K562 (cell line): Measurements from ENCODE around the gene CFAP73. TPM values are rescaled to one million over a fixed set of nuclear protein-coding genes. Genes with fewer than 3 reads are reported as not detected.

Experiments used
- ATAC-seq: fragments of 200-7000 bp; cut with Tn5 transposase; 3 replicates; pipeline ENCODE4 v1.9.1; 2020; ENCODE audit warnings: moderate library complexity
- BruUV-seq: library from RNA; stranded (reverse); fragments of 400-500 nt; replicated peaks from 2 replicates; lab custom pipeline; 2021; lab: Mats Ljungman, UMichigan
- CTCF ChIA-PET: fragments of 300-600 bp; formaldehyde crosslinking; extraction: SDS; loops from one replicate; lab custom pipeline; 2021; ENCODE audit warnings: low intra/inter-chr PET ratio; lab: Yijun Ruan, JAX
- POLR2A ChIA-PET: fragments of 300-600, 350-650 bp; sonication (Branson Sonifier 250); formaldehyde crosslinking; extraction: SDS; loops from one replicate; lab custom pipeline; 2021; ENCODE audit warnings: antibody characterized with exemption, inconsistent platforms; lab: Yijun Ruan, JAX
- DNase-seq, 4 experiments: peaks; one replicate each; pipeline versions ENCODE4 v3.0.0 to v3.0.0-alpha.2; 2011 to 2018; ENCODE audit warnings: low spot score in 3 of 4, mixed read lengths in 3 of 4; ENCODE audit errors: extremely low read depth in 1 of 4
- FAIRE-seq: peaks from 2 replicates; lab custom pipeline; 2011; peaks lifted over from hg19 to GRCh38; lab: Jason Lieb, UNC
- H2AFZ ChIP-seq: 2 replicates; pipeline ENCODE4 v1.6.0; 2011; ENCODE audit warnings: low read depth, low read length, control low read depth, inconsistent platforms
- H3K27ac ChIP-seq: fragments of 200-600 bp; 3 replicates; pipeline ENCODE4 v1.8.0; 2011; ENCODE audit warnings: low read depth, mild to moderate bottlenecking, control low read depth, inconsistent platforms, low read length, moderate library complexity, mixed read lengths; ENCODE audit errors: extremely low read depth
- H3K27me3 ChIP-seq, 2 experiments: fragments of 300-600 bp in 1 of 2; 2 replicates in 1 of 2; 3 replicates in 1 of 2; pipeline versions ENCODE4 v1.6.0 to v1.8.0; 2011; ENCODE audit warnings: inconsistent platforms in 2 of 2, low read length in 2 of 2, mild to moderate bottlenecking in 1 of 2, mixed read lengths in 1 of 2, moderate library complexity in 1 of 2; ENCODE audit not compliant: control insufficient read depth in 2 of 2, insufficient read depth in 2 of 2
- H3K36me3 ChIP-seq: fragments of 300-600 bp; 3 replicates; pipeline ENCODE4 v1.8.0; 2011; ENCODE audit warnings: mild to moderate bottlenecking, low read length, inconsistent platforms; ENCODE audit not compliant: control insufficient read depth, insufficient read depth
- H3K4me1 ChIP-seq, 2 experiments: fragments of 200-600 bp in 1 of 2; replicated peaks in 1 of 2; 2 replicates in 1 of 2; 3 replicates in 1 of 2; pipeline versions ENCODE4 v1.5.1 to v1.8.0; 2011; ENCODE audit warnings: inconsistent platforms in 2 of 2, low read length in 2 of 2, mild to moderate bottlenecking in 1 of 2, mixed read lengths in 1 of 2, moderate library complexity in 1 of 2; ENCODE audit not compliant: control insufficient read depth in 2 of 2, insufficient read depth in 2 of 2
- H3K4me2 ChIP-seq: 2 replicates; pipeline ENCODE4 v1.6.1; 2011; ENCODE audit warnings: low read length, control low read depth, inconsistent platforms, mixed read lengths; ENCODE audit not compliant: insufficient read depth
- H3K4me3 ChIP-seq: fragments of 200-600 bp; sonication (generic), shearing (Covaris generic); 2 replicates; pipeline ENCODE4 v1.5.1; 2016; ENCODE audit warnings: control low read depth, inconsistent platforms
- H3K79me2 ChIP-seq: fragments of 200-600 bp; 3 replicates; pipeline ENCODE4 v1.8.0; 2011; ENCODE audit warnings: low read length, inconsistent platforms; ENCODE audit not compliant: control insufficient read depth, insufficient read depth
- H3K9ac ChIP-seq, 2 experiments: 2 replicates each; pipeline versions ENCODE4 v1.6.0 to v1.6.1; 2011; ENCODE audit warnings: low read depth in 2 of 2, low read length in 2 of 2, control low read depth in 1 of 2, inconsistent platforms in 1 of 2, mild to moderate bottlenecking in 1 of 2, mixed read lengths in 1 of 2; ENCODE audit not compliant: insufficient read depth in 1 of 2
- H3K9me1 ChIP-seq: one replicate; pipeline ENCODE4 v1.6.0; 2011; ENCODE audit warnings: inconsistent platforms, mild to moderate bottlenecking, low read length, moderate library complexity; ENCODE audit not compliant: control insufficient read depth, insufficient read depth
- H3K9me3 ChIP-seq: replicated peaks from 2 replicates; pipeline ENCODE4 v1.5.1; 2011; ENCODE audit warnings: low read depth, low read length, inconsistent platforms; ENCODE audit not compliant: control insufficient read depth, insufficient read depth
- H4K20me1 ChIP-seq: replicated peaks from 2 replicates; pipeline ENCODE4 v1.6.1; 2011; ENCODE audit warnings: low read length, inconsistent platforms, mixed read lengths; ENCODE audit not compliant: control insufficient read depth, insufficient read depth
- BDP1 ChIP-seq: IDR thresholded peaks from 3 replicates; pipeline ENCODE4 v1.6.1; 2011; ENCODE audit not compliant: insufficient read length, insufficient read depth
- CBFB ChIP-seq: sonication (generic); formaldehyde crosslinking; IDR thresholded peaks from 2 replicates; pipeline ENCODE4 v1.4.0; 2020; ENCODE audit warnings: mild to moderate bottlenecking, missing genetic modification reagents
- CEBPB ChIP-seq: fragments of 450-650 bp; IDR thresholded peaks from 2 replicates; pipeline ENCODE4 v1.6.1; 2016; ENCODE audit warnings: missing genetic modification characterization, missing compliant biosample characterization
- CREB1 ChIP-seq, 2 experiments: sonication (generic) in 1 of 2; formaldehyde crosslinking in 1 of 2; IDR thresholded peaks; 2 replicates each; pipeline versions ENCODE4 v1.6.1 to v1.8.0; 2012 to 2022; ENCODE audit warnings: inconsistent platforms in 1 of 2, mild to moderate bottlenecking in 1 of 2, missing genetic modification reagents in 1 of 2, moderate library complexity in 1 of 2
- FOS ChIP-seq: IDR thresholded peaks from 3 replicates; pipeline ENCODE4 v1.6.1; 2011; ENCODE audit not compliant: insufficient read length; ENCODE audit errors: extremely low read depth
- MCM7 ChIP-seq, 2 experiments: fragments of 450-650 bp; IDR thresholded peaks; 2 replicates each; pipeline ENCODE4 v1.6.1; 2016 to 2018
- MYC ChIP-seq, 2 experiments: fragments of 250-450 bp in 1 of 2; sonication (Bioruptor Pico) in 1 of 2; IDR thresholded peaks; 2 replicates each; pipeline versions ENCODE4 v1.5.1 to v1.6.1; 2012 to 2021; ENCODE audit warnings: low read depth in 2 of 2, borderline replicate concordance in 1 of 2, improper control_type of control experiment in 1 of 2, low read length in 1 of 2, mild to moderate bottlenecking in 1 of 2, moderate library complexity in 1 of 2
- NCOA1 ChIP-seq: fragments of 450-650 bp; IDR thresholded peaks from 2 replicates; pipeline ENCODE4 v1.6.1; 2016; ENCODE audit warnings: low read depth
- RBFOX2 ChIP-seq: fragments of 200-400 bp; formaldehyde crosslinking; IDR thresholded peaks from 2 replicates; pipeline ENCODE4 v1.6.1; 2017; ENCODE audit warnings: low read depth, mild to moderate bottlenecking, low read length, moderate library complexity
- SIN3A ChIP-seq, 2 experiments: fragments of 150-350 bp in 1 of 2; IDR thresholded peaks; 2 replicates each; pipeline ENCODE4 v1.6.1; 2011 to 2016; ENCODE audit warnings: borderline replicate concordance in 2 of 2, low read depth in 2 of 2, low read length in 2 of 2, mild to moderate bottlenecking in 2 of 2, moderate library complexity in 2 of 2; ENCODE audit not compliant: control insufficient read depth in 1 of 2
- SRSF3 ChIP-seq: fragments of 200-400 bp; formaldehyde crosslinking; IDR thresholded peaks from 2 replicates; pipeline ENCODE4 v1.6.1; 2016; ENCODE audit warnings: mild to moderate bottlenecking, low read length, moderate library complexity; ENCODE audit not compliant: insufficient read depth
- TAF7 ChIP-seq: fragments of 450-650 bp; IDR thresholded peaks from 2 replicates; pipeline ENCODE4 v1.6.1; 2016; ENCODE audit warnings: missing genetic modification characterization, missing compliant biosample characterization
- TSC22D4 ChIP-seq: fragments of 450-650 bp; IDR thresholded peaks from 2 replicates; pipeline ENCODE4 v1.6.1; 2016; ENCODE audit warnings: missing genetic modification characterization, missing biosample characterization, control low read depth
- ZNF175 ChIP-seq: fragments of 200-800 bp; sonication (Bioruptor generic); IDR thresholded peaks from 2 replicates; pipeline ENCODE4 v1.6.1; 2016; ENCODE audit warnings: low read depth, mild to moderate bottlenecking, missing genetic modification characterization, missing compliant biosample characterization
- WGBS: fragments of 100-300 bp; shearing (Covaris generic); methylation state at CpG from one replicate; pipeline ENCODE4 v1.1.6; 2016; ENCODE audit warnings: low coverage, mixed read lengths; ENCODE audit not compliant: insufficient coverage; ENCODE audit errors: missing lambda C conversion rate; 5-methylcytosine and 5-hydroxymethylcytosine counted together
- in situ Hi-C: fragments of 300-500 bp; cut with MboI; formaldehyde crosslinking; loops from 4 replicates; pipeline ENCODE4 v1.15.0; 2018; ENCODE audit warnings: inconsistent platforms, mixed read lengths
- intact Hi-C: fragments of 100-400 bp; cut with micrococcal nuclease; formaldehyde crosslinking; loops from 2 replicates; pipeline ENCODE4 v1.14.2; 2022
- polyA plus RNA-seq, 8 experiments: library from polyadenylated mRNA; depleted of rRNA in 4 of 8; stranded (reverse) in 5 of 8; unstranded in 3 of 8; fragments of >200 nt; fragmentation: Nextera tagmentation in 2 of 8; fragmentation: Illumina TruSeq in 1 of 8; extraction: Ambion mirVana in 2 of 8; extraction: Trizol in 1 of 8; gene quantifications; 2 replicates each; pipeline versions ENCODE4 v1.2.1 to v1.2.3, GENCODE V29; 2011 to 2014; ENCODE audit warnings: inconsistent platforms in 1 of 8, missing spikeins in 1 of 8
- total RNA-seq, 7 experiments: library from RNA; depleted of rRNA in 6 of 7; stranded (reverse); fragments of >200 nt in 6 of 7; fragmentation: Illumina TruSeq in 2 of 7; extraction: Trizol in 2 of 7; gene quantifications; 2 replicates each; pipeline versions ENCODE4 v1.2.1 to v1.2.3, GENCODE V29; 2011 to 2021; ENCODE audit warnings: low replicate concordance in 1 of 7
- TF ChIP-seq, protein P1 (sequence below): fragments of 450-650 bp; formaldehyde crosslinking; IDR thresholded peaks from 2 replicates; pipeline ENCODE4 v1.4.0; 2022; ENCODE audit warnings: missing genetic modification characterization
- TF ChIP-seq, protein P2 (sequence below), 2 experiments: fragments of 450-650 bp; IDR thresholded peaks; 2 replicates each; pipeline ENCODE4 v1.6.1; 2016
- TF ChIP-seq, protein P3 (sequence below): fragments of 450-650 bp; formaldehyde crosslinking; IDR thresholded peaks from 2 replicates; pipeline ENCODE4 v1.4.0; 2020; ENCODE audit warnings: mild to moderate bottlenecking, moderate library complexity

CFAP73 gene
- total and polyA plus RNA-seq, 9 of the 15 experiments (the other 6 are each of a cell fraction or from before 2014, with no cell fraction given), result not detected

DNA sequence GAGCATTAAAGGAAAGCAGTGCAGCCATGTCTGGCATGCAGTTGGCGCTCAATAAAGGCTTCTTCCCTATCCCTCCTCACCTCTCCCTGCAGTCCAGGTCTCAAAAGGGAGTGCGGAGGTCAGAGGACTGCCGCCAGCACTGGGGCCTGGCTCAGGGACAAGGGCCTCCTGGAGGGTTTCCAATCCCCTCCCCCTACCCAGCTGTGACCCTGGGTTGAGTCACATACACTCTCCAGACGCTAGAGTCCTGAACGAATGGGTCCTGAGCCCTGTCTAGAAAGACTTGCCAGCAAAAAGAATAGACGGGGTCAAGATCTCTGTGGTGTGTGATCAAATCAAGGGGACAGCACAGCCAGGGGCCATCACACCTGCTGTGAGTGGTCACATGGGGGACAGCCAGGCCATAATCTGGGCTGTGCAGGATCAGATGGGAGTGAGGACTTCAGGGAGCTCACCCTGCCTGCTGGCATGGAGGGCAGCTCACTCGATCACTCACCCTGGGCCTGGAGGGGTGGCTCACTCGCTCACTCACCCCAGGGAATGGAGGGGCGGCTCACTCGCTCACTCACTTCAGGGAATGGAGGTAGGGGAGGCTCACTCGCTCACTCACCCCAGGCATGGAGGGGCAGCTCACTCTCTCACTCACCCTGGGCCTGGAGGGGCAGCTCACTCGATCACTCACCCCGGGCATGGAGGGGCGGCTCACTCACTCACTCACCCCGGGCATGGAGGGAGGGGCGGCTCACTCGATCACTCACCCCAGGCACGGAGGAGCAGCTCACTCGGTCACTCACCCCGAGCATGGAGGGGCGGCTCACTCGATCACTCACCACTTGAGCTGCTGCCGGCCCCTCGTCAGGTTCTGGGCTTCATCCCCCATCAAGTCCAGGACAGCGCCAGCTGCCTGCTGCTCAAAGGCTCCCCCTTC, 12.8 kb downstream of the CFAP73 start:
- Histone ChIP-seq H3K79me2 (no peaks in the 10 kb centered on the region), H3K4me2 (peak overlapping the region; percentile 18; the same call in 1 of the 2 replicates), H3K36me3 (peaks cover 94% of the 10 kb centered on the region), H3K4me3 (no peak overlapping the region), H2AFZ (no peak overlapping the region), H3K9me1 (peaks cover 4% of the 10 kb centered on the region), H3K27ac (no peak overlapping the region), H4K20me1 (peaks cover 27% of the 10 kb centered on the region), H3K9ac (peak overlapping the region in 1 of 2 experiments; percentile 38; a peak in 1 of 4 replicates), H3K4me1 (peaks cover 9 to 38% of the 10 kb centered on the region in 2 experiments), H3K9me3 (no peaks in the 10 kb centered on the region), H3K27me3 (no peaks in the 10 kb centered on the region)
- ChIA-PET CTCF (no interaction called here), POLR2A (interaction anchor here (0.9 to 1.2 kb wide), 4 partner anchors 15 to 108 kb away, joined by 3 to 4 read pairs (median 3); partner anchors contain the start of gene RASAL1)
- intact Hi-C loops, result no loop called here
- FAIRE-seq (peak; percentile 61), DNase-seq (peak in 3 of 4 experiments; percentile 43 to 57 (median 49)), ATAC-seq (peak; percentile 42)
- WGBS, result 79% methylated on average over 22 of the region's 25 CpGs
- no TSS peak for BruUV-seq
- in situ Hi-C loops, result no loop called here
- no peak for TF ChIP-seq CBFB (CRISPR knock-in tag)
- no peak for TF ChIP-seq TSC22D4 (tag)
- TF ChIP-seq ZNF175 (CRISPR knock-in tag), result no peak
- TF ChIP-seq MCM7 (IDR thresholded peaks at IDR 0.05), result no peak
- no peak for TF ChIP-seq CEBPB (tag)
- TF ChIP-seq, protein P1, sequence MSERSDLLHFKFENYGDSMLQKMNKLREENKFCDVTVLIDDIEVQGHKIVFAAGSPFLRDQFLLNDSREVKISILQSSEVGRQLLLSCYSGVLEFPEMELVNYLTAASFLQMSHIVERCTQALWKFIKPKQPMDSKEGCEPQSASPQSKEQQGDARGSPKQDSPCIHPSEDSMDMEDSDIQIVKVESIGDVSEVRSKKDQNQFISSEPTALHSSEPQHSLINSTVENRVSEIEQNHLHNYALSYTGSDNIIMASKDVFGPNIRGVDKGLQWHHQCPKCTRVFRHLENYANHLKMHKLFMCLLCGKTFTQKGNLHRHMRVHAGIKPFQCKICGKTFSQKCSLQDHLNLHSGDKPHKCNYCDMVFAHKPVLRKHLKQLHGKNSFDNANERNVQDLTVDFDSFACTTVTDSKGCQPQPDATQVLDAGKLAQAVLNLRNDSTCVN (CRISPR knock-in tag), result no peak
- TF ChIP-seq, protein P2, sequence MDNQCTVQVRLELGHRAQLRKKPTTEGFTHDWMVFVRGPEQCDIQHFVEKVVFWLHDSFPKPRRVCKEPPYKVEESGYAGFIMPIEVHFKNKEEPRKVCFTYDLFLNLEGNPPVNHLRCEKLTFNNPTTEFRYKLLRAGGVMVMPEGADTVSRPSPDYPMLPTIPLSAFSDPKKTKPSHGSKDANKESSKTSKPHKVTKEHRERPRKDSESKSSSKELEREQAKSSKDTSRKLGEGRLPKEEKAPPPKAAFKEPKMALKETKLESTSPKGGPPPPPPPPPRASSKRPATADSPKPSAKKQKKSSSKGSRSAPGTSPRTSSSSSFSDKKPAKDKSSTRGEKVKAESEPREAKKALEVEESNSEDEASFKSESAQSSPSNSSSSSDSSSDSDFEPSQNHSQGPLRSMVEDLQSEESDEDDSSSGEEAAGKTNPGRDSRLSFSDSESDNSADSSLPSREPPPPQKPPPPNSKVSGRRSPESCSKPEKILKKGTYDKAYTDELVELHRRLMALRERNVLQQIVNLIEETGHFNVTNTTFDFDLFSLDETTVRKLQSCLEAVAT (IDR thresholded peaks at IDR 0.05), result no peak
- TF ChIP-seq FOS, result no peak
- TF ChIP-seq NCOA1, result no peak
- TF ChIP-seq SRSF3, result no peak
- no peak for TF ChIP-seq MYC (IDR thresholded peaks at IDR 0.05; ENCODE audit: low read depth, low read length)
- TF ChIP-seq MYC (CRISPR knock-in tag; IDR thresholded peaks at IDR 0.05; ENCODE audit: borderline replicate concordance, low read depth), result no peak
- TF ChIP-seq SIN3A (IDR thresholded peaks at IDR 0.05; ENCODE audit: borderline replicate concordance in 2 of 2, control insufficient read depth in 1 of 2, low read depth in 2 of 2, low read length in 2 of 2), result no peak
- no peak for TF ChIP-seq CREB1 (IDR thresholded peaks at IDR 0.05)
- no peak for TF ChIP-seq CREB1 (CRISPR knock-in tag; IDR thresholded peaks at IDR 0.05)
- TF ChIP-seq BDP1, result no peak
- TF ChIP-seq TAF7 (tag), result no peak
- peak; percentile 41 for TF ChIP-seq RBFOX2
- TF ChIP-seq, protein P3, sequence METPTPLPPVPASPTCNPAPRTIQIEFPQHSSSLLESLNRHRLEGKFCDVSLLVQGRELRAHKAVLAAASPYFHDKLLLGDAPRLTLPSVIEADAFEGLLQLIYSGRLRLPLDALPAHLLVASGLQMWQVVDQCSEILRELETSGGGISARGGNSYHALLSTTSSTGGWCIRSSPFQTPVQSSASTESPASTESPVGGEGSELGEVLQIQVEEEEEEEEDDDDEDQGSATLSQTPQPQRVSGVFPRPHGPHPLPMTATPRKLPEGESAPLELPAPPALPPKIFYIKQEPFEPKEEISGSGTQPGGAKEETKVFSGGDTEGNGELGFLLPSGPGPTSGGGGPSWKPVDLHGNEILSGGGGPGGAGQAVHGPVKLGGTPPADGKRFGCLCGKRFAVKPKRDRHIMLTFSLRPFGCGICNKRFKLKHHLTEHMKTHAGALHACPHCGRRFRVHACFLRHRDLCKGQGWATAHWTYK, result no peak
